ENCODE data around the gene PHKB. TPM values are rescaled to one million over a fixed set of nuclear protein-coding genes. Genes with fewer than 3 reads are reported as not detected.

Gene PHKB
- total RNA-seq, 2 donors from 2014 or later: 28.5 to 39.5 TPM

GRCh38 chr16:47711809-47712208 is 250.7 kb downstream of the PHKB start:
- H3K36me3 Mint-ChIP-seq (ENCODE audit: insufficient read depth in 2 of 2): no peaks in the 10 kb centered on the region
- H3K27me3 Mint-ChIP-seq (ENCODE audit: low read depth): peaks cover 11% of the 10 kb centered on the region
- ATAC-seq (replicated peaks in 1 of 2) (no peak), DNase-seq (no peak)
- peaks cover 21% of the 10 kb centered on the region for H3K4me1 Mint-ChIP-seq (ENCODE audit: low read depth)
- no peak overlapping the region for H3K4me3 Mint-ChIP-seq
- peaks cover 0 to 3% of the 10 kb centered on the region in 2 donors for H3K9me3 Mint-ChIP-seq
- H3K27ac Mint-ChIP-seq: no peak overlapping the region

GRCh38 chr16:47712276-47713224 is 251.4 kb downstream of the PHKB start:
- H3K27ac Mint-ChIP-seq: peak overlapping the region; percentile 47
- DNase-seq: no peak
- H3K27me3 Mint-ChIP-seq (ENCODE audit: low read depth): peaks cover 11% of the 10 kb centered on the region
- peak; percentile 31 to 41 for ATAC-seq (replicated peaks in 1 of 2)
- H3K4me3 Mint-ChIP-seq: peak overlapping the region in 1 of 2 donors; percentile 56
- peaks cover 0 to 3% of the 10 kb centered on the region in 2 donors for H3K9me3 Mint-ChIP-seq
- H3K4me1 Mint-ChIP-seq (ENCODE audit: low read depth): peaks cover 21% of the 10 kb centered on the region
- H3K36me3 Mint-ChIP-seq (ENCODE audit: insufficient read depth in 2 of 2): no peaks in the 10 kb centered on the region

- no peaks in the 10 kb centered on the region for H3K36me3 Mint-ChIP-seq (ENCODE audit: insufficient read depth in 2 of 2)
- H3K27ac Mint-ChIP-seq: peak overlapping the region; percentile 47
- peak; percentile 94 to 97 for ATAC-seq (replicated peaks in 1 of 2)
- peak; percentile 59 to 65 for DNase-seq
- peaks cover 0 to 3% of the 10 kb centered on the region in 2 donors for H3K9me3 Mint-ChIP-seq
- H3K4me1 Mint-ChIP-seq (ENCODE audit: low read depth): peaks cover 21% of the 10 kb centered on the region
- H3K27me3 Mint-ChIP-seq (ENCODE audit: low read depth): peaks cover 11% of the 10 kb centered on the region
- peak overlapping the region in 1 of 2 donors; percentile 56 for H3K4me3 Mint-ChIP-seq
Measured at GRCh38 chr16:47713225-47713595, 252.1 kb downstream of the PHKB start.

GRCh38 chr16:47715442-47716083 is 254.4 kb downstream of the PHKB start:
- H3K36me3 Mint-ChIP-seq (ENCODE audit: insufficient read depth in 2 of 2): no peaks in the 10 kb centered on the region
- H3K4me3 Mint-ChIP-seq: no peak overlapping the region
- H3K4me1 Mint-ChIP-seq (ENCODE audit: low read depth): peaks cover 21% of the 10 kb centered on the region
- no peak for DNase-seq
- H3K27me3 Mint-ChIP-seq (ENCODE audit: low read depth): peaks cover 11% of the 10 kb centered on the region
- H3K27ac Mint-ChIP-seq: no peak overlapping the region
- peaks cover 0 to 3% of the 10 kb centered on the region in 2 donors for H3K9me3 Mint-ChIP-seq
- no peak for ATAC-seq (replicated peaks in 1 of 2)

- DNase-seq (no peak), ATAC-seq (replicated peaks in 1 of 2) (no peak)
- Mint-ChIP-seq H3K27me3 (ENCODE audit: low read depth) (peaks cover 11% of the 10 kb centered on the region), H3K4me3 (no peak overlapping the region), H3K27ac (no peak overlapping the region), H3K36me3 (ENCODE audit: insufficient read depth in 2 of 2) (no peaks in the 10 kb centered on the region), H3K9me3 (peaks cover 0 to 3% of the 10 kb centered on the region in 2 donors), H3K4me1 (ENCODE audit: low read depth) (peaks cover 21% of the 10 kb centered on the region)
Measured at GRCh38 chr16:47716571-47716970, 255.4 kb downstream of the PHKB start.

DNA sequence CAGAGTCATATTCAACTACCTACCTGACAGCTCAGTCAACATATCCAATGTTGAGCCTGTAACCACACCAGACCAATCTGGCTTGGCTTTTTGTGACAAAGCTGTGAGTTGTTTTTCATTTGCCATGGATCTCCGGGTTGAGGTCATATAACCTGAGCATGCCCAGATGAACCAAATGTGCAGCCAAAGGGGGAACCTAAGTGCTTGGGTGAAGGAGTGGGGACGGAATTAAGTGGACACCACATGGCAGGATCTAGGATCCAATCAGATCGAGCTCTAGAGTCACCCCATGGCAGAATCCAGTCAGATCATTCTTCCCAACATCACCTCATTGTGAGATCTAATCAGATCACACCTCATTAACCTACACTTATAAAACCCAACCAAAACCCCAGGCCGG is 258.6 kb downstream of the PHKB start:
- peaks cover 0 to 3% of the 10 kb centered on the region in 2 donors for H3K9me3 Mint-ChIP-seq
- H3K4me3 Mint-ChIP-seq: no peak overlapping the region
- ATAC-seq (replicated peaks in 1 of 2): peak in 1 of 2 donors; percentile 25
- H3K4me1 Mint-ChIP-seq (ENCODE audit: low read depth): no peaks in the 10 kb centered on the region
- H3K27me3 Mint-ChIP-seq (ENCODE audit: low read depth): peaks cover 10% of the 10 kb centered on the region
- H3K36me3 Mint-ChIP-seq (ENCODE audit: insufficient read depth in 2 of 2): no peaks in the 10 kb centered on the region
- DNase-seq: no peak
- no peak overlapping the region for H3K27ac Mint-ChIP-seq

- no peak for DNase-seq
- no peaks in the 10 kb centered on the region for H3K4me1 Mint-ChIP-seq (ENCODE audit: low read depth)
- H3K36me3 Mint-ChIP-seq (ENCODE audit: insufficient read depth in 2 of 2): no peaks in the 10 kb centered on the region
- H3K9me3 Mint-ChIP-seq: no peaks in the 10 kb centered on the region
- no peaks in the 10 kb centered on the region for H3K27me3 Mint-ChIP-seq (ENCODE audit: low read depth)
- H3K4me3 Mint-ChIP-seq: no peak overlapping the region
- H3K27ac Mint-ChIP-seq: no peak overlapping the region
- ATAC-seq (replicated peaks in 1 of 2): no peak
Measured at GRCh38 chr16:47721006-47721637, 260.0 kb downstream of the PHKB start.

- H3K27me3 Mint-ChIP-seq (ENCODE audit: low read depth): no peaks in the 10 kb centered on the region
- no peaks in the 10 kb centered on the region for H3K36me3 Mint-ChIP-seq (ENCODE audit: insufficient read depth in 2 of 2)
Measured at GRCh38 chr16:47722046-47722445, 260.9 kb downstream of the PHKB start.

GRCh38 chr16:47724115-47724785 is 263.1 kb downstream of the PHKB start:
- no peaks in the 10 kb centered on the region for H3K9me3 Mint-ChIP-seq
- ATAC-seq (replicated peaks in 1 of 2) (no peak), DNase-seq (no peak)
- H3K27ac Mint-ChIP-seq: no peak overlapping the region
- no peaks in the 10 kb centered on the region for H3K4me1 Mint-ChIP-seq (ENCODE audit: low read depth)
- H3K27me3 Mint-ChIP-seq (ENCODE audit: low read depth): no peaks in the 10 kb centered on the region
- H3K4me3 Mint-ChIP-seq: no peak overlapping the region
- H3K36me3 Mint-ChIP-seq (ENCODE audit: insufficient read depth in 2 of 2): no peaks in the 10 kb centered on the region

More at GRCh38 chr16:47722046-47722445, 260.9 kb downstream of the PHKB start:
- Mint-ChIP-seq H3K4me3 (no peak overlapping the region), H3K4me1 (ENCODE audit: low read depth) (no peaks in the 10 kb centered on the region), H3K27ac (no peak overlapping the region), H3K9me3 (no peaks in the 10 kb centered on the region)
- DNase-seq: no peak
- no peak for ATAC-seq (replicated peaks in 1 of 2)

DNA sequence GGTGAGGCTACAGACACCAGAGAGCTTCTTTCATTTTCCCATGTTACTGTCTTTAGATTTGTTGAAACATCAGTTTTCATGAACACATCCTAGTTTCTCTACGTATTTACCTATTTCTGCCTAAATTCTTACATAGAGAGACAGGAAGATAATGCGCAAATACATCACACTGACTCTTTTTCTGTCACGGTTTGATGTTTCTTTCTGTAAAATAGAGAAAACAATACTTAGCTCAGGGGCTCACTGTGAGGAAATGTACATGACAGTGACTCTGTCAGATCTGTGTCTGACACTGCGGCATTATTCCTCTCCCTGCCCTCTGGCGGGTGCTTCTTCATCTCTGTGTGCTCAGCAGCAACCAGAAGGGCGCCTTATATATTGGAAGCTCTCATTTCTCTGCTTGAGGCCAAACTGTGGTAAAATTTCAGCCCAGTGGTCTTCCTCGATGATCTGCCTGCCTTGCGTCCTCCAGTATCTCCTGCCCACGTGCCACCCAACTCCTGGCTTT is 264.1 kb downstream of the PHKB start:
- Mint-ChIP-seq H3K27ac (no peak overlapping the region), H3K36me3 (ENCODE audit: insufficient read depth in 2 of 2) (no peaks in the 10 kb centered on the region), H3K4me1 (ENCODE audit: low read depth) (no peaks in the 10 kb centered on the region), H3K4me3 (no peak overlapping the region), H3K9me3 (no peaks in the 10 kb centered on the region), H3K27me3 (ENCODE audit: low read depth) (peaks cover 7% of the 10 kb centered on the region)
- ATAC-seq (replicated peaks in 1 of 2) (no peak), DNase-seq (no peak)

- DNase-seq (no peak), ATAC-seq (replicated peaks in 1 of 2) (no peak)
- Mint-ChIP-seq H3K4me1 (ENCODE audit: low read depth) (no peaks in the 10 kb centered on the region), H3K27me3 (ENCODE audit: low read depth) (peaks cover 7% of the 10 kb centered on the region), H3K27ac (no peak overlapping the region), H3K9me3 (no peaks in the 10 kb centered on the region), H3K36me3 (ENCODE audit: insufficient read depth in 2 of 2) (no peaks in the 10 kb centered on the region), H3K4me3 (no peak overlapping the region)
Measured at GRCh38 chr16:47726031-47726675, 265.0 kb downstream of the PHKB start.

DNA sequence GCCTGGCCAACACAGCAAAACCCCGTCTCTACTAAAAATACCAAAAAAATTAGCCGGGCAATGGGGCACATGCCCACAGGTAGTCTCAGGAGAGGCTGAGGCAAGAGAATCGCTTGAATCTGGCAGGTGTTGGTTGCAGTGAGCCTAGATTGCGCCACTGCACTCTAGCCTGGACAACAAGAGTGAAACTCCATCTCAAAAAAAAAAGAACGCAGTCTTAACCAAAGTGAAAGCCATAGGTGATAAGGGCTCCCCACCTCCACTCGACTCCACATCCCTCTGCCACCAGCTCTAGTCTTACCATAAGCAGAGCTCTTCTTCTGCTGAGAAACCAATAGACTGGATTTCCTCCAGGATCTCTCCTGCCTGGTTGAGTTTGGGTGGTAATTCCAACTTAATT is 266.0 kb downstream of the PHKB start:
- peaks cover 7% of the 10 kb centered on the region for H3K27me3 Mint-ChIP-seq (ENCODE audit: low read depth)
- H3K4me1 Mint-ChIP-seq (ENCODE audit: low read depth): peaks cover 10% of the 10 kb centered on the region
- no peaks in the 10 kb centered on the region for H3K9me3 Mint-ChIP-seq
- ATAC-seq (replicated peaks in 1 of 2) (no peak), DNase-seq (no peak)
- no peak overlapping the region for H3K4me3 Mint-ChIP-seq
- H3K27ac Mint-ChIP-seq: no peak overlapping the region
- H3K36me3 Mint-ChIP-seq (ENCODE audit: insufficient read depth in 2 of 2): no peaks in the 10 kb centered on the region

Data from activated T-cell treated with anti-CD3 and anti-CD28 coated beads, Interleukin-2, amount 50 U/mL, for 72 hours (primary cell).